Activated CD4-positive, alpha-beta T cell treated with anti-CD3 and anti-CD28 coated beads for 48 hours (primary cell): ENCODE data around the gene CXorf65.

Experiments
- DNase-seq: peaks from one replicate; pipeline ENCODE4 v3.0.0-alpha.2; 2020

The CXorf65 gene

GRCh38 chrX:71057848-71058530, 48.6 kb downstream of the CXorf65 start:
- no peak for DNase-seq

DNA sequence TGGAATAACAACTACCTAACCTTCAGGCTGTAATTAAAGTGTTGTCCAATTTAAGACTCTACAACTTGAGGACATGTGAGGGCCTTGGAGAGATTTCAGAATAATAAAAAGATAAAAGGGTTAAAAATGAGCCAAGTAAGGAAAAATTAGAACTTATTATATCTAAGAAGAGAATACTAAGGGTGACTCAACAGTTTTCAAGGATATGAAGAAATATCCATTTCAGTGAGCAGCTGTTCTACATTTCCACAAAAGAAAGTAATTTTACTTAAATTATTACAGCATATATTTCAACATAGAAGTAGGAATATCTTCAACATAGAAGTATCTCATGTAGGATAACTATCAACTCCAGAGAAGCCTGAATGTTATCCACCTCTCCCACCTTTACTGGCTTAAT, 49.7 kb downstream of the CXorf65 start:
- DNase-seq, result no peak
